GM18870 (cell line): Measurements from ENCODE around the gene DTNBP1.

Experiments used
- ATAC-seq: cut with Tn5 transposase; IDR thresholded peaks from one replicate; pipeline ENCODE4 v1.9.1; 2021; ENCODE audit warnings: moderate library complexity; ENCODE audit not compliant: unreplicated experiment

The DTNBP1 gene

GRCh38 chr6:15517600-15517999 is 145.2 kb downstream of the DTNBP1 start:
- ATAC-seq, result no peak

GRCh38 chr6:15516923-15517560 is 145.8 kb downstream of the DTNBP1 start:
- ATAC-seq, result no peak

- no peak for ATAC-seq
Measured at GRCh38 chr6:15516378-15516777, 146.4 kb downstream of the DTNBP1 start.

GRCh38 chr6:15515660-15516375 is 147.0 kb downstream of the DTNBP1 start:
- no peak for ATAC-seq

GRCh38 chr6:15515226-15515625 is 147.6 kb downstream of the DTNBP1 start:
- ATAC-seq, result no peak

- ATAC-seq, result no peak
Measured at GRCh38 chr6:15513801-15514711, 148.8 kb downstream of the DTNBP1 start.

GRCh38 chr6:15513131-15513771 is 149.6 kb downstream of the DTNBP1 start:
- ATAC-seq, result no peak

- ATAC-seq, result no peak
Measured at GRCh38 chr6:15512721-15513120, 150.1 kb downstream of the DTNBP1 start.

- no peak for ATAC-seq
Measured at GRCh38 chr6:15512126-15512525, 150.7 kb downstream of the DTNBP1 start.

GRCh38 chr6:15511248-15512125 is 151.3 kb downstream of the DTNBP1 start:
- ATAC-seq, result no peak

GRCh38 chr6:15510536-15511247 is 152.1 kb downstream of the DTNBP1 start:
- no peak for ATAC-seq

GRCh38 chr6:15510121-15510520 is 152.7 kb downstream of the DTNBP1 start:
- no peak for ATAC-seq

- no peak for ATAC-seq
Measured at GRCh38 chr6:15509335-15509933, 153.4 kb downstream of the DTNBP1 start.

GRCh38 chr6:15508931-15509330 is 153.9 kb downstream of the DTNBP1 start:
- ATAC-seq, result no peak

- no peak for ATAC-seq
Measured at GRCh38 chr6:15508441-15508871, 154.4 kb downstream of the DTNBP1 start.

- ATAC-seq, result no peak
Measured at GRCh38 chr6:15507746-15508145, 155.1 kb downstream of the DTNBP1 start.

- ATAC-seq, result no peak
Measured at GRCh38 chr6:15507221-15507620, 155.6 kb downstream of the DTNBP1 start.

GRCh38 chr6:15506066-15506465 is 156.8 kb downstream of the DTNBP1 start:
- ATAC-seq, result no peak

- ATAC-seq, result no peak
Measured at GRCh38 chr6:15505463-15505918, 157.3 kb downstream of the DTNBP1 start.
